Fibroblast of the aortic adventitia (primary cell): ENCODE data around the gene DDC. TPM values are rescaled to one million over a fixed set of nuclear protein-coding genes. Genes with fewer than 3 reads are reported as not detected.

Source experiments
- DNase-seq: peaks from one replicate; pipeline ENCODE4 v3.0.0-alpha.2; 2010; ENCODE audit warnings: low read depth
- H3K4me3 ChIP-seq: 2 replicates; pipeline ENCODE4 v1.5.1; 2011; ENCODE audit warnings: low read depth, mild to moderate bottlenecking, control low read depth, low read length, moderate library complexity
- total RNA-seq: library from RNA; depleted of rRNA; stranded (reverse); fragments of >200 nt; gene quantifications from 2 replicates; pipeline ENCODE4 v1.2.3, GENCODE V29; 2012; ENCODE audit warnings: low replicate concordance
- TF ChIP-seq, protein P1 (sequence below): IDR thresholded peaks from 2 replicates; pipeline ENCODE4 v1.5.1; 2011; ENCODE audit warnings: mild to moderate bottlenecking, low read length, control low read depth, inconsistent platforms; ENCODE audit not compliant: insufficient read depth

DDC gene
- total RNA-seq, 1 donor = not detected

DNA sequence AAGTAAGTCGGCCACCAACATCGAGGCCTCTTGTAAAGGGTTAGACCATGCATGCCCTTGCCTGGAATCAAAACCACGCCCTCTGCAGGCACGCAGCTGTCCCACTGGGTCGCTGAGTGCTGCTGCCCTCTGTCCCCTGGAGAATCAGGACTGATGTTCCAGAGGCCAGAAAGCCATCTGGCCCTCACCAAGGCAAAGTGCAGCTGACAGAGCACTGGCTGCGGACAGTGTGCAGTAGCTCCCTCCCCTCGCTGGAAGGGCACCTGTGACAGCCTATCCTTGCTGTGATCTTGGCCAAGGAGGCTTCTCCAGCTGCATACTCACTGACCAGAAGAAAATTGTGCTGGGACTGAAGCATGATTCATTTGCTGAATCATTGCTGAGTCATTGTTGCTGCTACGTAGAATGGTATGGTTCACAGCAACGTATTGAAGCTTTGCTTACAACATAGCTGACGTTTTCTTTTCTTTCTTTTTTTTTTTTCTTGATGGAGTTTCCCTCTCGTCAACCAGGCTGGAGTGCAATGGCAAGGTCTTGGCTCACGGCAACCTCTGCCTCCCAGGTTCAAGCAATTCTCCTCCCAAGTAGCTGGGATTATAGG is 30.4 kb downstream of the DDC start:
- H3K4me3 ChIP-seq = no peak overlapping the region
- DNase-seq = peak; percentile 99
- TF ChIP-seq, protein P1, sequence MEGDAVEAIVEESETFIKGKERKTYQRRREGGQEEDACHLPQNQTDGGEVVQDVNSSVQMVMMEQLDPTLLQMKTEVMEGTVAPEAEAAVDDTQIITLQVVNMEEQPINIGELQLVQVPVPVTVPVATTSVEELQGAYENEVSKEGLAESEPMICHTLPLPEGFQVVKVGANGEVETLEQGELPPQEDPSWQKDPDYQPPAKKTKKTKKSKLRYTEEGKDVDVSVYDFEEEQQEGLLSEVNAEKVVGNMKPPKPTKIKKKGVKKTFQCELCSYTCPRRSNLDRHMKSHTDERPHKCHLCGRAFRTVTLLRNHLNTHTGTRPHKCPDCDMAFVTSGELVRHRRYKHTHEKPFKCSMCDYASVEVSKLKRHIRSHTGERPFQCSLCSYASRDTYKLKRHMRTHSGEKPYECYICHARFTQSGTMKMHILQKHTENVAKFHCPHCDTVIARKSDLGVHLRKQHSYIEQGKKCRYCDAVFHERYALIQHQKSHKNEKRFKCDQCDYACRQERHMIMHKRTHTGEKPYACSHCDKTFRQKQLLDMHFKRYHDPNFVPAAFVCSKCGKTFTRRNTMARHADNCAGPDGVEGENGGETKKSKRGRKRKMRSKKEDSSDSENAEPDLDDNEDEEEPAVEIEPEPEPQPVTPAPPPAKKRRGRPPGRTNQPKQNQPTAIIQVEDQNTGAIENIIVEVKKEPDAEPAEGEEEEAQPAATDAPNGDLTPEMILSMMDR = peak; percentile 16

DNA sequence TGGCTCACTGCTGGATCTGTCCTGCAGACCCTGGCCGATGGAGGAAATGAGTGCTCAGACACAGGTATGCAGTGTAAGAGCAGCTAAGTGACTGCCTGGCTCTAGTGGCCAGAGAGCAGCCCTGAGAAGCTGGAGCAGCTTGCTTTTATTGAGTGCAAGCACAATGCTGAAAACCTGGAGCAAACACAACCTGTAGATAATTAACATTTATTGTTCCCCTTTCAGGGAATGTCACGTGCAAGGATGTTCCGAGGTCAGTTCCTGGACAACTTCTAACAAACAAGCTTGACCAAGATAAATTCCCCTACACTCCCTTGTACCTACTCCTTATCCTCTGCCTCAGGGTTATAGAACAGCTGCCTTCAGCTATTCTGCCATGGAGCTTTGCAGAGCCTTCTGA is 31.3 kb downstream of the DDC start:
- TF ChIP-seq, protein P1 = no peak
- DNase-seq = no peak
- no peak overlapping the region for H3K4me3 ChIP-seq

DNA sequence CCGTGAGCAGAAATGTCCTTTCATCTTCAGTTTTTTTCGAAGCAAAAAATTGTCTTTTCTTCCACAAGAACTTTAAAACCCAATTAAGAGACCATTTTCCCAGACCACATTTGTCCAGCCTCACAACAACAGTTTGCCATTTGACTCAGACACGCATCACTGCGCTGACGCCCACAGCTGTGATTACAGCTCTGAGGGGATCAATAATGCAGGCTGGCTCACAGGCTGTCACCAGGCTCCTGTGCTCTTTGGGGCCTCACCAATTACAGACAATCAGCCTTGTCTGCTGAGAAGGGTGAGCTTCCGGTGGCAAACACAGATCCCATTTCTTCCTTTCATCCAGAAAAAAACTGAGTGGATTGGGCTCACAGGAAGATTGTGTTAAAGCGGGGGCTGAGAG is 33.3 kb downstream of the DDC start:
- DNase-seq = no peak
- TF ChIP-seq, protein P1 = no peak
- no peak overlapping the region for H3K4me3 ChIP-seq

DNA sequence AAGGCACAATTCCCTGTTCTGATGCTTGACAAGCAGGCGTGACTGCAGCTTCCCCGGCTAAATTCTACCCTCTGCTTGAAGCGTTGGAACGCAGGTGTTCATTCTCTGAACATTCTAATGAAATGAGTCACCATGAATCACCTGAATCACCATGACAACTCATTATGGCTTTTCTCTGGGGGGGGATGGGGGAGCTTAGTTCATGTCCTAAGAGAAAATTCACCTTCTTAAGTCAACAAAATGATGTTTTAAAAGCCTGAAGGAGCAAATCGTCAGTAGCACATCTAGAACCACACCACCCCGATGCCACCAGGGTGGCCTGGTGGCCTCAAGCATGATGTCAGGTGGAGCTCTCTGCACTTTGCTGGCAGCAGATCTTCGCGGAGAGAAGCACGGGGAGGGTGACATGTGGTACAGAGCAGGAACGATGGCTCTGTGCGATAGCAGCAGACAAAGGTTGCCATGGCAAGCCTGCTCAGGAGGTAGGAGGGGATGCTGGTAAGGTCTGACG is 33.7 kb downstream of the DDC start:
- H3K4me3 ChIP-seq = no peak overlapping the region
- TF ChIP-seq, protein P1 = no peak
- DNase-seq = no peak

DNA sequence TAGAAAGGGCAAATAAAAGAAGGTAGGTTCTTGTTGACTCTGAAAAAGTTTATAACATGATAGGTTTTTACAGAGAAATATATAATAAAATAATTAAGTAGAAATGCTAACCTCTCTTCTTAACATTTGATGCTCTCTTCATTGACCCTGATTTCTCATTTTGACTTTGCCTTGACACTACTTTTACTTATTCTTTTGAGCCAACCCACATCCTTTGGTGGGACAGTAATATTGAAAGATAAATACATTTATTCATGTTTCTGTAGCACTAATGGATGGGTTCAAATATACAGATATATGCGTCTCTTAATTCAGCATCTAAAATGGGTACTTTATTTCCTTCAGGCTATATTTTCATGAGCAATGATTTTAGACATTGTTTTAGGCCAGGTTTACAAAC is 34.4 kb downstream of the DDC start:
- DNase-seq = no peak
- H3K4me3 ChIP-seq = no peak overlapping the region
- TF ChIP-seq, protein P1 = no peak

DNA sequence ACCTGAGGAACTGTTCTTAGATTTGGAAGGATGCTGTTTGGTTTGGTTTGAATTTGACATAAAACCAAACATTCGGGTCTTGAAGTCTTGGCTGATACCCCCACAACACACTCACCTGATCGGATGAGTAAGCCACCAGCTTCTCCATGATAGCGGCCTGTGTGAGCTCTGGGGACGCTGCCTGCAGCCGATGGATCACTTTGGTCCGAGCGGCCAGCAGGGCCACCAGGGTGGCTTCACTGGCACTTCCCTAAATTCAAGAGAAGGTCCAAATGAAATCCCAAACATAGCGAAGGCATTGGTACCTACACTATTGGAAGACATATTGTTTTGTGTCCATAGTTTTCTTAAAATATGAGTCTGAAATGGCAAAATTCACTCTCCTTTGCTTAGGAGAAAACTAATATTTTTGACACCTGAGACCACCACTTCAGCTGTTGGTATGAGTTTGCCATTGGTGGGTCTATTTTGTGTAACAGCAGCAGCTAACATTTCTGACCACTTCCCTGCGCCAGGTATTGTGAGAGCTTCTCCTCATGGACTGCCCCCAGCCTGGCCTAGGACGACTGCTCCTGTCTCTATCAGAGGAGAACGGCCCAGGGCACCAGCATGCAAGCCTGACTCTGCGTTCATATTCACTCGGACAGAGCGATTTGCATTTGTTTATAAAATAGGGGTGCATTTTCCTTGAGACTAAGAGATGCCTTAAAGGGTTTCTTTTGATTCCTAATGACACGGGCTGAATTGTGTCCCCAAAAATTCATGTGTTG is 35.9 kb downstream of the DDC start:
- no peak for DNase-seq
- TF ChIP-seq, protein P1 = no peak
- H3K4me3 ChIP-seq = no peak overlapping the region
